ENCODE results near the gene GTF2A1L. TPM values are rescaled to one million over a fixed set of nuclear protein-coding genes. Genes with fewer than 3 reads are reported as not detected.

GTF2A1L gene
- total and polyA plus RNA-seq, 10 of the 15 experiments (the other 5 are each of a cell fraction or from before 2014, with no cell fraction given): not detected

DNA sequence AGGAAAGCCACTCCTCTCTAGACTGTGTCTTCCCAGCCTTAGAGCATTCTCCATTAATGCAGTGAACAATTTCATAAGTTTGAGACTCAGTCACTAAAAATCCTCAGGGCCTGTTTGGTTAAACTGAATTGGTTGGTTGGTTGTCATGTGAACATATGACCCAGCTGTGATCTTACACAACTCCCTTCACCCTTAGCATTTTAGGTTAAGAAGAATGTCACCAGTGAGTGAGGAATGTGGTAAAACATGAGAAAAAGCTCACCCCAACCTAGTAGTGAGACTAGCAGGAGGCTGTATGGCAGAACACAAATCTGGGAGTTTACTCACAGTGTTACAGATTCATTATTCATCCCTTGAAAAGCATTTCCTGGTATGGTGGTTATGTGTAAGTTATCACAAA lies 105.5 kb downstream of the GTF2A1L start:
- no peak overlapping the region for H3K9ac ChIP-seq (ENCODE audit: control insufficient read depth, insufficient read depth, low read length)
- H3K9me3 ChIP-seq (replicated peaks; ENCODE audit: control insufficient read depth, insufficient read depth, low read length): no peaks in the 10 kb centered on the region
- SMC1A ChIA-PET (ENCODE audit: uncharacterized antibody, unreplicated experiment): no interaction called here
- H2AFZ ChIP-seq (ENCODE audit: control insufficient read depth, low read depth, low read length): no peak overlapping the region
- no peak overlapping the region for H3K4me3 ChIP-seq
- POLR2A ChIA-PET: no interaction called here
- no peak overlapping the region for H3K4me2 ChIP-seq (ENCODE audit: control insufficient read depth, insufficient read depth)
- FAIRE-seq (no peak), DNase-seq (ENCODE audit: low read depth, low spot score) (no peak), ATAC-seq (no peak)
- CTCF ChIA-PET: no interaction called here
- intact Hi-C loops (cut with micrococcal nuclease; ENCODE audit: unreplicated experiment) (no loop called here), in situ Hi-C loops (cut with MboI) (no loop called here)
- H3K27me3 ChIP-seq (replicated peaks in 1 of 2; ENCODE audit: control insufficient read depth in 2 of 2, insufficient read depth in 2 of 2, low read length in 1 of 2): no peaks in the 10 kb centered on the region; a peak in 1 of 4 replicates
- no peaks in the 10 kb centered on the region for H3K79me2 ChIP-seq (ENCODE audit: control insufficient read depth, insufficient read depth, low read length)
- no TSS peak for BruUV-seq (replicated peaks)
- RAD21 ChIA-PET (ENCODE audit: unreplicated experiment): no interaction called here
- no peak overlapping the region for H3K27ac ChIP-seq (ENCODE audit: control insufficient read depth, insufficient read depth)
- no peaks in the 10 kb centered on the region for H3K36me3 ChIP-seq (ENCODE audit: control insufficient read depth in 2 of 2, insufficient read depth in 2 of 2, low read length in 1 of 2)
- H4K20me1 ChIP-seq (ENCODE audit: control insufficient read depth, insufficient read depth): no peaks in the 10 kb centered on the region
- H3K4me1 ChIP-seq (ENCODE audit: control insufficient read depth, insufficient read depth, low read length): no peaks in the 10 kb centered on the region
- TF ChIP-seq NR2C2 (IDR thresholded peaks at IDR 0.05; ENCODE audit: borderline replicate concordance, control insufficient read depth, insufficient read length, low read depth) (no peak), HDAC2 (IDR thresholded peaks at IDR 0.05) (no peak), BACH1 (IDR thresholded peaks at IDR 0.05; ENCODE audit: borderline replicate concordance) (no peak), IRF4 (IDR thresholded peaks at IDR 0.05; ENCODE audit: low read depth, low read length) (no peak), TARDBP (IDR thresholded peaks at IDR 0.05; ENCODE audit: borderline replicate concordance) (no peak), YBX1 (IDR thresholded peaks at IDR 0.05) (no peak), TAF1 (IDR thresholded peaks at IDR 0.05; ENCODE audit: borderline replicate concordance, low read depth, low read length) (no peak), RB1 (IDR thresholded peaks at IDR 0.05; ENCODE audit: borderline replicate concordance) (no peak), SUPT20H (IDR thresholded peaks at IDR 0.05; ENCODE audit: borderline replicate concordance, control insufficient read depth, low read depth, low read length) (no peak)
- TF ChIP-seq, protein P1, sequence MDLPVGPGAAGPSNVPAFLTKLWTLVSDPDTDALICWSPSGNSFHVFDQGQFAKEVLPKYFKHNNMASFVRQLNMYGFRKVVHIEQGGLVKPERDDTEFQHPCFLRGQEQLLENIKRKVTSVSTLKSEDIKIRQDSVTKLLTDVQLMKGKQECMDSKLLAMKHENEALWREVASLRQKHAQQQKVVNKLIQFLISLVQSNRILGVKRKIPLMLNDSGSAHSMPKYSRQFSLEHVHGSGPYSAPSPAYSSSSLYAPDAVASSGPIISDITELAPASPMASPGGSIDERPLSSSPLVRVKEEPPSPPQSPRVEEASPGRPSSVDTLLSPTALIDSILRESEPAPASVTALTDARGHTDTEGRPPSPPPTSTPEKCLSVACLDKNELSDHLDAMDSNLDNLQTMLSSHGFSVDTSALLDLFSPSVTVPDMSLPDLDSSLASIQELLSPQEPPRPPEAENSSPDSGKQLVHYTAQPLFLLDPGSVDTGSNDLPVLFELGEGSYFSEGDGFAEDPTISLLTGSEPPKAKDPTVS (IDR thresholded peaks at IDR 0.05; ENCODE audit: low read depth, low read length): no peak
- TF ChIP-seq, protein P2, sequence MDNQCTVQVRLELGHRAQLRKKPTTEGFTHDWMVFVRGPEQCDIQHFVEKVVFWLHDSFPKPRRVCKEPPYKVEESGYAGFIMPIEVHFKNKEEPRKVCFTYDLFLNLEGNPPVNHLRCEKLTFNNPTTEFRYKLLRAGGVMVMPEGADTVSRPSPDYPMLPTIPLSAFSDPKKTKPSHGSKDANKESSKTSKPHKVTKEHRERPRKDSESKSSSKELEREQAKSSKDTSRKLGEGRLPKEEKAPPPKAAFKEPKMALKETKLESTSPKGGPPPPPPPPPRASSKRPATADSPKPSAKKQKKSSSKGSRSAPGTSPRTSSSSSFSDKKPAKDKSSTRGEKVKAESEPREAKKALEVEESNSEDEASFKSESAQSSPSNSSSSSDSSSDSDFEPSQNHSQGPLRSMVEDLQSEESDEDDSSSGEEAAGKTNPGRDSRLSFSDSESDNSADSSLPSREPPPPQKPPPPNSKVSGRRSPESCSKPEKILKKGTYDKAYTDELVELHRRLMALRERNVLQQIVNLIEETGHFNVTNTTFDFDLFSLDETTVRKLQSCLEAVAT (IDR thresholded peaks at IDR 0.05): no peak
- TF ChIP-seq, protein P3, sequence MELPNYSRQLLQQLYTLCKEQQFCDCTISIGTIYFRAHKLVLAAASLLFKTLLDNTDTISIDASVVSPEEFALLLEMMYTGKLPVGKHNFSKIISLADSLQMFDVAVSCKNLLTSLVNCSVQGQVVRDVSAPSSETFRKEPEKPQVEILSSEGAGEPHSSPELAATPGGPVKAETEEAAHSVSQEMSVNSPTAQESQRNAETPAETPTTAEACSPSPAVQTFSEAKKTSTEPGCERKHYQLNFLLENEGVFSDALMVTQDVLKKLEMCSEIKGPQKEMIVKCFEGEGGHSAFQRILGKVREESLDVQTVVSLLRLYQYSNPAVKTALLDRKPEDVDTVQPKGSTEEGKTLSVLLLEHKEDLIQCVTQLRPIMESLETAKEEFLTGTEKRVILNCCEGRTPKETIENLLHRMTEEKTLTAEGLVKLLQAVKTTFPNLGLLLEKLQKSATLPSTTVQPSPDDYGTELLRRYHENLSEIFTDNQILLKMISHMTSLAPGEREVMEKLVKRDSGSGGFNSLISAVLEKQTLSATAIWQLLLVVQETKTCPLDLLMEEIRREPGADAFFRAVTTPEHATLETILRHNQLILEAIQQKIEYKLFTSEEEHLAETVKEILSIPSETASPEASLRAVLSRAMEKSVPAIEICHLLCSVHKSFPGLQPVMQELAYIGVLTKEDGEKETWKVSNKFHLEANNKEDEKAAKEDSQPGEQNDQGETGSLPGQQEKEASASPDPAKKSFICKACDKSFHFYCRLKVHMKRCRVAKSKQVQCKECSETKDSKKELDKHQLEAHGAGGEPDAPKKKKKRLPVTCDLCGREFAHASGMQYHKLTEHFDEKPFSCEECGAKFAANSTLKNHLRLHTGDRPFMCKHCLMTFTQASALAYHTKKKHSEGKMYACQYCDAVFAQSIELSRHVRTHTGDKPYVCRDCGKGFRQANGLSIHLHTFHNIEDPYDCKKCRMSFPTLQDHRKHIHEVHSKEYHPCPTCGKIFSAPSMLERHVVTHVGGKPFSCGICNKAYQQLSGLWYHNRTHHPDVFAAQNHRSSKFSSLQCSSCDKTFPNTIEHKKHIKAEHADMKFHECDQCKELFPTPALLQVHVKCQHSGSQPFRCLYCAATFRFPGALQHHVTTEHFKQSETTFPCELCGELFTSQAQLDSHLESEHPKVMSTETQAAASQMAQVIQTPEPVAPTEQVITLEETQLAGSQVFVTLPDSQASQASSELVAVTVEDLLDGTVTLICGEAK (IDR thresholded peaks at IDR 0.05; ENCODE audit: borderline replicate concordance): no peak
- TF ChIP-seq, protein P4, sequence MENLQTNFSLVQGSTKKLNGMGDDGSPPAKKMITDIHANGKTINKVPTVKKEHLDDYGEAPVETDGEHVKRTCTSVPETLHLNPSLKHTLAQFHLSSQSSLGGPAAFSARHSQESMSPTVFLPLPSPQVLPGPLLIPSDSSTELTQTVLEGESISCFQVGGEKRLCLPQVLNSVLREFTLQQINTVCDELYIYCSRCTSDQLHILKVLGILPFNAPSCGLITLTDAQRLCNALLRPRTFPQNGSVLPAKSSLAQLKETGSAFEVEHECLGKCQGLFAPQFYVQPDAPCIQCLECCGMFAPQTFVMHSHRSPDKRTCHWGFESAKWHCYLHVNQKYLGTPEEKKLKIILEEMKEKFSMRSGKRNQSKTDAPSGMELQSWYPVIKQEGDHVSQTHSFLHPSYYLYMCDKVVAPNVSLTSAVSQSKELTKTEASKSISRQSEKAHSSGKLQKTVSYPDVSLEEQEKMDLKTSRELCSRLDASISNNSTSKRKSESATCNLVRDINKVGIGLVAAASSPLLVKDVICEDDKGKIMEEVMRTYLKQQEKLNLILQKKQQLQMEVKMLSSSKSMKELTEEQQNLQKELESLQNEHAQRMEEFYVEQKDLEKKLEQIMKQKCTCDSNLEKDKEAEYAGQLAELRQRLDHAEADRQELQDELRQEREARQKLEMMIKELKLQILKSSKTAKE (IDR thresholded peaks at IDR 0.05; ENCODE audit: low read depth, poor library complexity, severe bottlenecking): no peak
- TF ChIP-seq, protein P5, sequence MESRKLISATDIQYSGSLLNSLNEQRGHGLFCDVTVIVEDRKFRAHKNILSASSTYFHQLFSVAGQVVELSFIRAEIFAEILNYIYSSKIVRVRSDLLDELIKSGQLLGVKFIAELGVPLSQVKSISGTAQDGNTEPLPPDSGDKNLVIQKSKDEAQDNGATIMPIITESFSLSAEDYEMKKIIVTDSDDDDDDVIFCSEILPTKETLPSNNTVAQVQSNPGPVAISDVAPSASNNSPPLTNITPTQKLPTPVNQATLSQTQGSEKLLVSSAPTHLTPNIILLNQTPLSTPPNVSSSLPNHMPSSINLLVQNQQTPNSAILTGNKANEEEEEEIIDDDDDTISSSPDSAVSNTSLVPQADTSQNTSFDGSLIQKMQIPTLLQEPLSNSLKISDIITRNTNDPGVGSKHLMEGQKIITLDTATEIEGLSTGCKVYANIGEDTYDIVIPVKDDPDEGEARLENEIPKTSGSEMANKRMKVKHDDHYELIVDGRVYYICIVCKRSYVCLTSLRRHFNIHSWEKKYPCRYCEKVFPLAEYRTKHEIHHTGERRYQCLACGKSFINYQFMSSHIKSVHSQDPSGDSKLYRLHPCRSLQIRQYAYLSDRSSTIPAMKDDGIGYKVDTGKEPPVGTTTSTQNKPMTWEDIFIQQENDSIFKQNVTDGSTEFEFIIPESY (IDR thresholded peaks at IDR 0.05): no peak
